Gastroesophageal sphincter (tissue), 4 donors: ENCODE measurements around the gene GPRC6A. TPM values are rescaled to one million over a fixed set of nuclear protein-coding genes. Genes with fewer than 3 reads are reported as not detected.

Experiments
- ATAC-seq: fragments of 150-250 bp; one replicate; pipeline ENCODE4 v1.9.1; 2016; ENCODE audit warnings: mild to moderate bottlenecking, moderate library complexity
- H3K27ac ChIP-seq, 4 donors: fragments of 200-600 bp; sonication (generic) in 3 of 4; 1 replicate in 3 of 4; 2 replicates in 1 of 4; pipeline ENCODE4 v1.5.1; 2016 to 2019
- H3K27me3 ChIP-seq: fragments of 200-600 bp; sonication (generic); one replicate; pipeline ENCODE4 v1.5.1; 2019
- H3K36me3 ChIP-seq, 2 donors: fragments of 200-600 bp; sonication (generic); one replicate each; pipeline ENCODE4 v1.5.1; 2019; ENCODE audit warnings: control low read depth in 1 of 2
- H3K4me1 ChIP-seq, 3 donors: fragments of 200-600 bp; sonication (generic); 1 replicate in 2 of 3; 2 replicates in 1 of 3; pipeline ENCODE4 v1.5.1; 2016 to 2019; ENCODE audit warnings: control low read depth in 2 of 3
- H3K4me3 ChIP-seq, 2 donors: fragments of 200-600 bp; sonication (generic); one replicate each; pipeline ENCODE4 v1.5.1; 2019; ENCODE audit warnings: mild to moderate bottlenecking in 1 of 2, moderate library complexity in 1 of 2
- H3K9me3 ChIP-seq, 3 donors: fragments of 200-600 bp; sonication (generic); one replicate each; pipeline ENCODE4 v1.5.1; 2017 to 2019; ENCODE audit warnings: control low read depth in 2 of 3
- CTCF ChIP-seq, 4 experiments: fragments of 200-600 bp in 2 of 4; fragments of 450-650 bp in 2 of 4; sonication (generic) in 1 of 4; IDR thresholded peaks; one replicate each; pipeline ENCODE4 v1.5.1; 2017 to 2019; ENCODE audit warnings: antibody characterized with exemption in 4 of 4, mild to moderate bottlenecking in 2 of 4, moderate library complexity in 2 of 4
- EP300 ChIP-seq: sonication (generic); formaldehyde crosslinking; IDR thresholded peaks from one replicate; pipeline ENCODE4 v1.6.1; 2017; ENCODE audit warnings: antibody characterized with exemption, mild to moderate bottlenecking
- POLR2A ChIP-seq, 2 donors: fragments of 450-650 bp; IDR thresholded peaks; one replicate each; pipeline ENCODE4 v1.6.1; 2017; ENCODE audit warnings: antibody characterized with exemption in 2 of 2, mild to moderate bottlenecking in 2 of 2, moderate library complexity in 1 of 2
- POLR2AphosphoS5 ChIP-seq: sonication (generic); formaldehyde crosslinking; IDR thresholded peaks from one replicate; pipeline ENCODE4 v1.6.1; 2017; ENCODE audit warnings: antibody characterized with exemption
- WGBS, 2 donors: methylation state at CpG; one replicate each; pipeline ENCODE4 v1.1.5; 2018; ENCODE audit warnings: low coverage in 1 of 2; 5-methylcytosine and 5-hydroxymethylcytosine counted together
- total RNA-seq, 4 donors: library from RNA; depleted of rRNA; stranded (reverse); fragments of >200 nt; gene quantifications; one replicate each; pipeline ENCODE4 v1.1.0, GENCODE V29; 2016

Gene GPRC6A
- total RNA-seq, 4 donors from 2014 or later = not detected

- no peak for TF ChIP-seq CTCF (IDR thresholded peaks at IDR 0.05)
- no peak for TF ChIP-seq EP300
- no peak for TF ChIP-seq POLR2AphosphoS5
- no peak for TF ChIP-seq POLR2A (IDR thresholded peaks at IDR 0.05)
- no peak overlapping the region for H3K27ac ChIP-seq
- no peaks in the 10 kb centered on the region for H3K9me3 ChIP-seq
- ATAC-seq = no peak
- peaks cover 22% of the 10 kb centered on the region for H3K27me3 ChIP-seq
- no peaks in the 10 kb centered on the region for H3K36me3 ChIP-seq
- no peak overlapping the region for H3K4me3 ChIP-seq
- peaks cover 0 to 18% (median 0%) of the 10 kb centered on the region in 3 donors for H3K4me1 ChIP-seq
Observed at GRCh38 chr6:116763048-116763447, 65.8 kb downstream of the GPRC6A start.

- Histone ChIP-seq H3K27ac (no peak overlapping the region), H3K9me3 (no peaks in the 10 kb centered on the region), H3K4me1 (peaks cover 0 to 18% (median 0%) of the 10 kb centered on the region in 3 donors), H3K27me3 (peaks cover 22% of the 10 kb centered on the region), H3K4me3 (no peak overlapping the region), H3K36me3 (no peaks in the 10 kb centered on the region)
- TF ChIP-seq POLR2A (IDR thresholded peaks at IDR 0.05) (no peak), CTCF (IDR thresholded peaks at IDR 0.05) (no peak), POLR2AphosphoS5 (no peak), EP300 (no peak)
- ATAC-seq = no peak
- 88 to 100% methylated on average over 1 of the region's 1 CpG for WGBS, 2 donors
Observed at GRCh38 chr6:116762235-116762634, 66.6 kb downstream of the GPRC6A start.

GRCh38 chr6:116761779-116762178, 67.1 kb downstream of the GPRC6A start:
- ATAC-seq = no peak
- Histone ChIP-seq H3K36me3 (no peaks in the 10 kb centered on the region), H3K9me3 (no peaks in the 10 kb centered on the region), H3K4me3 (no peak overlapping the region), H3K4me1 (peaks cover 0 to 18% (median 0%) of the 10 kb centered on the region in 3 donors), H3K27ac (no peak overlapping the region), H3K27me3 (peaks cover 22% of the 10 kb centered on the region)
- 60 to 61% methylated on average over 4 of the region's 4 CpGs for WGBS, 2 donors
- TF ChIP-seq POLR2A (IDR thresholded peaks at IDR 0.05) (no peak), EP300 (no peak), POLR2AphosphoS5 (no peak), CTCF (IDR thresholded peaks at IDR 0.05) (no peak)

GRCh38 chr6:116745176-116745575, 83.7 kb downstream of the GPRC6A start:
- H3K27ac ChIP-seq = no peak overlapping the region
- peaks cover 0 to 13% (median 0%) of the 10 kb centered on the region in 3 donors for H3K9me3 ChIP-seq
- no peak overlapping the region for H3K4me3 ChIP-seq
- TF ChIP-seq POLR2AphosphoS5 = no peak
- no peak for ATAC-seq
- no peaks in the 10 kb centered on the region for H3K4me1 ChIP-seq
- H3K27me3 ChIP-seq = no peaks in the 10 kb centered on the region
- no peaks in the 10 kb centered on the region for H3K36me3 ChIP-seq
- 62 to 90% methylated on average over 3 to 5 of the region's 5 CpGs for WGBS, 2 donors

Other genes with a start within 250 kb of the GPRC6A start
- under 1 TPM in 2 of 4 donors, not detected in 2; 0.19 to 0.40 TPM for gene RSPH4A, start 212.6 kb downstream of the GPRC6A start, total RNA-seq
- 10 to 100 TPM in 2 of 4 donors, 1 to 10 TPM in 2; 6.1 to 17.0 (median 9.2) TPM for gene ZUP1, start 160.3 kb downstream of the GPRC6A start, total RNA-seq
- 10 to 100 TPM in 3 of 4 donors, 1 to 10 TPM in 1; 9.8 to 16.8 (median 13.4) TPM for gene KPNA5, start 147.9 kb downstream of the GPRC6A start, total RNA-seq
- 10 to 100 TPM in 2 of 4 donors, 1 to 10 TPM in 2; 5.6 to 11.6 (median 10.2) TPM for gene FAM162B, start 63.4 kb downstream of the GPRC6A start, total RNA-seq
- gene RFX6, start 48.2 kb upstream of the GPRC6A start, total RNA-seq = not detected